ENCODE results near the gene KLHDC10. TPM values are rescaled to one million over a fixed set of nuclear protein-coding genes. Genes with fewer than 3 reads are reported as not detected.

Gene KLHDC10
- total RNA-seq, 1 experiment from 2014 or later = 21.6 TPM

DNA sequence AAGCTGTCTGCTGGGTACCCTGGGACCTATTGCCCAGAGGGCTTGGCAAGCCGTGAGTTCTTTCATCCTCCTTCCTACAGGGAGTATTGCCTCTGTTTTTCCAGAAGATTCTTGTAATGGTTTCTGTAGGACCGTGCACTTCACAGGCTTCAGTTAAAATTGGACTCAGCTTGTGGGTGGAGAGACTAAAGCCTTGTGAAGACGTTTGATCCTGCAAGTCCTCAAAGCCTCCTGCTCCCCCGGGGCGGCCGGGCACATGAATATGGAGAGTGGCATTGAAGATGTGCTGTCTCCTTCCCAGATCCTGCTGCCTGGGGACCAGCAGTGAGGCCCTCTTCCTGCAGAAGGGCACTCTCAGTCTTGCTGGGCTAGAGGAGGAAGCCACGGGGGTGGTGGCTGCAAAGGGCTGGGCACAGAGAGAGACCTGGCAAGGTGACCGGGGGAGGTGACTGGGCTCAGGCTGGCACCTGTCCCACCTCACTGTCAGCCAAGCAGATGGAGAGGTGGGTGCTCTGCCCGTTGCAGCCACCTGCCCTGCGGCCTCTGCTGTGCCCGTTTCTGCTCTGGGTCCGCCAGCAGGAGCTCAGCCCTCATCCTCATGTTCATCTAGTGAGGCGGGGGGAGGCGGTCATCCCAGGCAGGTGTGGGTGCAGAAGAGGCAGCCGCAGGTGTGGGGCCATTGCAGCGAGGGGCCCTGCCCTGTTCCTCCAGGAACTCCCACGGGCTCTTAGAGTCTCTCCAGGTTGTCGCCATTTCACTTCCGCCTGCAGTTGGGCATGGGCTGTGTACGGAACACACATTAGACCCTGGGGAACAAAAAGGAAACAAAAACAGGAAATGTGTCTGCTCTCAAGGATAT is 79.2 kb downstream of the KLHDC10 start:
- Histone ChIP-seq H3K4me3 (ENCODE audit: low read length) (no peak overlapping the region), H3K9me3 (ENCODE audit: low read length) (no peaks in the 10 kb centered on the region), H2AFZ (ENCODE audit: low read length) (no peak overlapping the region), H3K36me3 (ENCODE audit: low read depth, low read length) (no peaks in the 10 kb centered on the region), H3K9ac (ENCODE audit: low read length) (no peak overlapping the region), H3K27ac (ENCODE audit: low read length) (no peak overlapping the region), H3K79me2 (ENCODE audit: low read length) (no peaks in the 10 kb centered on the region), H3K4me2 (ENCODE audit: low read length) (no peak overlapping the region), H4K20me1 (ENCODE audit: low read length) (no peaks in the 10 kb centered on the region), H3K9me2 (replicated peaks; ENCODE audit: low read length) (no peaks in the 10 kb centered on the region), H3K27me3 (ENCODE audit: low read length) (no peaks in the 10 kb centered on the region), H3K4me1 (ENCODE audit: insufficient read depth, low read length) (peaks cover 3% of the 10 kb centered on the region; the same call in 1 of the 2 replicates), H3F3A (ENCODE audit: low read length, unreplicated experiment) (no peaks in the 10 kb centered on the region)
- ChIA-PET CTCF (no interaction called here), POLR2A (ENCODE audit: unreplicated experiment) (no interaction called here)
- ATAC-seq (no peak), DNase-seq (no peak)
- intact Hi-C loops (cut with micrococcal nuclease) = loop anchor here (5.0 kb wide), 1 partner anchor 77 kb away; the partner anchor contains the start of gene KLHDC10
- TF ChIP-seq, protein P1, sequence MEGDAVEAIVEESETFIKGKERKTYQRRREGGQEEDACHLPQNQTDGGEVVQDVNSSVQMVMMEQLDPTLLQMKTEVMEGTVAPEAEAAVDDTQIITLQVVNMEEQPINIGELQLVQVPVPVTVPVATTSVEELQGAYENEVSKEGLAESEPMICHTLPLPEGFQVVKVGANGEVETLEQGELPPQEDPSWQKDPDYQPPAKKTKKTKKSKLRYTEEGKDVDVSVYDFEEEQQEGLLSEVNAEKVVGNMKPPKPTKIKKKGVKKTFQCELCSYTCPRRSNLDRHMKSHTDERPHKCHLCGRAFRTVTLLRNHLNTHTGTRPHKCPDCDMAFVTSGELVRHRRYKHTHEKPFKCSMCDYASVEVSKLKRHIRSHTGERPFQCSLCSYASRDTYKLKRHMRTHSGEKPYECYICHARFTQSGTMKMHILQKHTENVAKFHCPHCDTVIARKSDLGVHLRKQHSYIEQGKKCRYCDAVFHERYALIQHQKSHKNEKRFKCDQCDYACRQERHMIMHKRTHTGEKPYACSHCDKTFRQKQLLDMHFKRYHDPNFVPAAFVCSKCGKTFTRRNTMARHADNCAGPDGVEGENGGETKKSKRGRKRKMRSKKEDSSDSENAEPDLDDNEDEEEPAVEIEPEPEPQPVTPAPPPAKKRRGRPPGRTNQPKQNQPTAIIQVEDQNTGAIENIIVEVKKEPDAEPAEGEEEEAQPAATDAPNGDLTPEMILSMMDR (conservative IDR thresholded peaks at IDR 0.05; ENCODE audit: low read depth, low read length) = no peak
- TF ChIP-seq EZH2 (IDR thresholded peaks at IDR 0.05; ENCODE audit: low read length, unreplicated experiment) (no peak), EZH2phosphoT487 (IDR thresholded peaks at IDR 0.05; ENCODE audit: borderline replicate concordance, low read length) (no peak)
- BruUV-seq (replicated peaks) = no TSS peak

DNA sequence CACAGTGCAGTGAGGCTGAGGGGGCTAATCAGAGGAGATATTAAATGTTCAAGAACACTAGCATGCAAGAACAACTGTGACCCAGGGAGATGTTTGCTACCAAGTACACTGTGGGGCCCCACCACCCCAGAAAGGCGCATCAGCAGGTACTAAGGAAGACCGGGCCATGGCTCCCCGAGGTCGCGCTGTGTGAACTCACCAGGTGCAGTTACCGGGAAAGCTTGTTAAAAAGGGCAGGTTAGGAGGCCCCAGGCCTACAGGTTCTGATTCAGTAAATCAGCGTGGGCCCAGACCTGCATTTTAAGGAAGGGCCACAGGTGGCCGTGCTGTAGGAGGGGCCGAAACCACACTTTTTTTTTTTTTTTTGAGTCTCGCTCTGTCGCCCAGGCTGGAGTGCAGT is 80.3 kb downstream of the KLHDC10 start:
- Histone ChIP-seq H3K27me3 (ENCODE audit: low read length) (no peaks in the 10 kb centered on the region), H3K9me3 (ENCODE audit: low read length) (no peaks in the 10 kb centered on the region), H4K20me1 (ENCODE audit: low read length) (no peaks in the 10 kb centered on the region), H3K4me3 (ENCODE audit: low read length) (no peak overlapping the region), H3K36me3 (ENCODE audit: low read depth, low read length) (no peaks in the 10 kb centered on the region), H3F3A (ENCODE audit: low read length, unreplicated experiment) (no peaks in the 10 kb centered on the region), H3K79me2 (ENCODE audit: low read length) (no peaks in the 10 kb centered on the region), H3K27ac (ENCODE audit: low read length) (no peak overlapping the region), H2AFZ (ENCODE audit: low read length) (no peak overlapping the region), H3K4me2 (ENCODE audit: low read length) (no peak overlapping the region), H3K9ac (ENCODE audit: low read length) (no peak overlapping the region), H3K9me2 (replicated peaks; ENCODE audit: low read length) (no peaks in the 10 kb centered on the region), H3K4me1 (ENCODE audit: insufficient read depth, low read length) (no peaks in the 10 kb centered on the region)
- intact Hi-C loops (cut with micrococcal nuclease) = loop anchor here (5.0 kb wide), 1 partner anchor 78 kb away; the partner anchor contains the start of gene KLHDC10
- ChIA-PET CTCF (no interaction called here), POLR2A (ENCODE audit: unreplicated experiment) (no interaction called here)
- ATAC-seq (no peak), DNase-seq (no peak)
- TF ChIP-seq EZH2 (IDR thresholded peaks at IDR 0.05; ENCODE audit: low read length, unreplicated experiment) (no peak), EZH2phosphoT487 (IDR thresholded peaks at IDR 0.05; ENCODE audit: borderline replicate concordance, low read length) (no peak)
- TF ChIP-seq, protein P1 (conservative IDR thresholded peaks at IDR 0.05; ENCODE audit: low read depth, low read length) = no peak
- no TSS peak for BruUV-seq (replicated peaks)
